KOPT-K1 (cell line): Measurements from ENCODE around the gene MAP3K7CL.
"Not testable (repeated sequence)": the region's sequence is repeated elsewhere in the genome, so short reads cannot be mapped to it uniquely, and the experiment has no call there.

Experiments
- H3K27ac ChIP-seq: fragments of 200-600 bp; sonication (generic); 2 replicates; pipeline ENCODE4 v1.5.1; 2016; ENCODE audit warnings: antibody characterized with exemption, mild to moderate bottlenecking, low read depth, low read length; ENCODE audit not compliant: poor library complexity, severe bottlenecking
- H3K36me3 ChIP-seq: fragments of 200-600 bp; sonication (generic); 2 replicates; pipeline ENCODE4 v1.5.1; 2017; ENCODE audit warnings: antibody characterized with exemption, mild to moderate bottlenecking, low read length, moderate library complexity; ENCODE audit not compliant: insufficient read depth
- H3K9me3 ChIP-seq: fragments of 200-600 bp; sonication (generic); 2 replicates; pipeline ENCODE4 v1.5.1; 2017; ENCODE audit warnings: antibody characterized with exemption, low read length, mild to moderate bottlenecking; ENCODE audit not compliant: insufficient read depth, poor library complexity, severe bottlenecking

MAP3K7CL gene

GRCh38 chr21:29149808-29150425 is 19.5 kb downstream of the MAP3K7CL start:
- H3K9me3 ChIP-seq = no peaks in the 10 kb centered on the region
- no peak overlapping the region for H3K27ac ChIP-seq
- no peaks in the 10 kb centered on the region for H3K36me3 ChIP-seq

- Histone ChIP-seq H3K9me3 (no peaks in the 10 kb centered on the region), H3K27ac (no peak overlapping the region), H3K36me3 (no peaks in the 10 kb centered on the region)
Observed at GRCh38 chr21:29151931-29152330, 21.5 kb downstream of the MAP3K7CL start.

- no peaks in the 10 kb centered on the region for H3K9me3 ChIP-seq
- no peak overlapping the region for H3K27ac ChIP-seq
- no peaks in the 10 kb centered on the region for H3K36me3 ChIP-seq
Observed at GRCh38 chr21:29152916-29153315, 22.5 kb downstream of the MAP3K7CL start.

GRCh38 chr21:29154270-29154669 is 23.8 kb downstream of the MAP3K7CL start:
- Histone ChIP-seq H3K36me3 (no peaks in the 10 kb centered on the region), H3K9me3 (no peaks in the 10 kb centered on the region), H3K27ac (no peak overlapping the region)

GRCh38 chr21:29155118-29155932 is 24.9 kb downstream of the MAP3K7CL start:
- H3K36me3 ChIP-seq = no peaks in the 10 kb centered on the region; the same call in 1 of the 2 replicates
- H3K9me3 ChIP-seq = no peaks in the 10 kb centered on the region
- no peak overlapping the region for H3K27ac ChIP-seq

- H3K27ac ChIP-seq = no peak overlapping the region
- no peaks in the 10 kb centered on the region; the same call in 1 of the 2 replicates for H3K36me3 ChIP-seq
- H3K9me3 ChIP-seq = no peaks in the 10 kb centered on the region
Observed at GRCh38 chr21:29155933-29156260, 25.5 kb downstream of the MAP3K7CL start.

- Histone ChIP-seq H3K9me3 (no peaks in the 10 kb centered on the region), H3K27ac (no peak overlapping the region), H3K36me3 (no peaks in the 10 kb centered on the region; the same call in 1 of the 2 replicates)
Observed at GRCh38 chr21:29157080-29157479, 26.6 kb downstream of the MAP3K7CL start.

- Histone ChIP-seq H3K36me3 (no peaks in the 10 kb centered on the region; the same call in 1 of the 2 replicates), H3K27ac (no peak overlapping the region), H3K9me3 (no peaks in the 10 kb centered on the region)
Observed at GRCh38 chr21:29159842-29160241, 29.4 kb downstream of the MAP3K7CL start.

GRCh38 chr21:29162825-29163224 is 32.4 kb downstream of the MAP3K7CL start:
- H3K27ac ChIP-seq, H3K36me3 ChIP-seq, H3K9me3 ChIP-seq: not testable (repeated sequence)

GRCh38 chr21:29163341-29164115 is 33.1 kb downstream of the MAP3K7CL start:
- no peak overlapping the region for H3K27ac ChIP-seq
- no peaks in the 10 kb centered on the region; the same call in 1 of the 2 replicates for H3K36me3 ChIP-seq
- H3K9me3 ChIP-seq = no peaks in the 10 kb centered on the region

- Histone ChIP-seq H3K9me3 (no peaks in the 10 kb centered on the region), H3K36me3 (no peaks in the 10 kb centered on the region; the same call in 1 of the 2 replicates), H3K27ac (no peak overlapping the region)
Observed at GRCh38 chr21:29164323-29164942, 34.0 kb downstream of the MAP3K7CL start.

GRCh38 chr21:29166323-29166722 is 35.9 kb downstream of the MAP3K7CL start:
- H3K36me3 ChIP-seq = no peaks in the 10 kb centered on the region
- no peaks in the 10 kb centered on the region for H3K9me3 ChIP-seq
- H3K27ac ChIP-seq = no peak overlapping the region

- Histone ChIP-seq H3K36me3 (no peaks in the 10 kb centered on the region), H3K27ac (no peak overlapping the region)
Observed at GRCh38 chr21:29166853-29167252, 36.4 kb downstream of the MAP3K7CL start.

GRCh38 chr21:29167481-29167880 is 37.0 kb downstream of the MAP3K7CL start:
- not testable (repeated sequence) for H3K36me3 ChIP-seq, H3K27ac ChIP-seq, H3K9me3 ChIP-seq

More at GRCh38 chr21:29166853-29167252, 36.4 kb downstream of the MAP3K7CL start:
- no peaks in the 10 kb centered on the region for H3K9me3 ChIP-seq

- no peaks in the 10 kb centered on the region for H3K9me3 ChIP-seq
- no peaks in the 10 kb centered on the region for H3K36me3 ChIP-seq
- H3K27ac ChIP-seq = no peak overlapping the region
Observed at GRCh38 chr21:29168891-29169315, 38.5 kb downstream of the MAP3K7CL start.
